ENCODE results near the gene UCK1.

DNA sequence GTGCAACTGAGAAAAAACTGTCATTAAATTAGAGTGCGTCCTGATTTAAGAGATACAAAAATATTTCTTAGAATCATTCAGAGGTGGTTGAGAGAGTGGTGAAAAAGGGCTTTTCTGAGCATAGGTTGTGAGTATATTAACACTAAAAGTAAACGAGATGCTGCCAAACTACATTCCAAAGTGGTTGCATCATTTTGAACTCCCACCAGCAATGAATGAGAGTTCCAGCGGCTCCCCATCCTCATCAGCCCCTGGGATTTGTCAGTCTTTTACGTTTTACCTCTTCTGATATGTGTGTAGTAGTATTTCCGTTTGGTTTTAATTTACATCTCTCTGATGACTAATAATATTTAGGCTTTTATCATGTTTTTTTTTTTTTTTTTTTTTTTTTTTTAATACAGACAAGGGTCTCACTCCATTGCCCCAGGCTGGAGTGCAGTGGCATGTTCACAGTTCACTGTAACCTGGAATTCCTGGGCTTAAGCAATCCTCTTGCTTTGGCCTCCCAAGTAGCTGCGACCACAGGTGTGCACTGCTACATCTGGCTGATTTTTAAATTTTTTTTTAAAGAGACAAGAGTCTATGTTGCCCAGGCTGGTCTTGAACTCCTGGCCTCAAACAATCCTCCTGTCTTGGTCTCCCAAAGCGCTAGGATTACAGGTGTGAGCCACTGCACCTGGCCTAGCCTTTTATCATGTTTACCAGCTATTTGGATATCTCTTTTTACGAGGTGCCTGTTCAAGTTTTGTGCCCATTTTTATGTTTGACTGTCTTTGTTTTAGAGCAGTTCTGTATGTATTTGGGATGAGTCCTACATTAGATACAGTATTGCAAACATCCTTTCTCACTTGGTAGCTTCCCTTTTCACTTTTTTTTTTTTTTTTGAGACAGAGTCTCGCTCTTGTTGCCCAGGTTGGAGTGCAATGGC is 31.2 kb upstream of the UCK1 start:
- TF ChIP-seq, protein P1, sequence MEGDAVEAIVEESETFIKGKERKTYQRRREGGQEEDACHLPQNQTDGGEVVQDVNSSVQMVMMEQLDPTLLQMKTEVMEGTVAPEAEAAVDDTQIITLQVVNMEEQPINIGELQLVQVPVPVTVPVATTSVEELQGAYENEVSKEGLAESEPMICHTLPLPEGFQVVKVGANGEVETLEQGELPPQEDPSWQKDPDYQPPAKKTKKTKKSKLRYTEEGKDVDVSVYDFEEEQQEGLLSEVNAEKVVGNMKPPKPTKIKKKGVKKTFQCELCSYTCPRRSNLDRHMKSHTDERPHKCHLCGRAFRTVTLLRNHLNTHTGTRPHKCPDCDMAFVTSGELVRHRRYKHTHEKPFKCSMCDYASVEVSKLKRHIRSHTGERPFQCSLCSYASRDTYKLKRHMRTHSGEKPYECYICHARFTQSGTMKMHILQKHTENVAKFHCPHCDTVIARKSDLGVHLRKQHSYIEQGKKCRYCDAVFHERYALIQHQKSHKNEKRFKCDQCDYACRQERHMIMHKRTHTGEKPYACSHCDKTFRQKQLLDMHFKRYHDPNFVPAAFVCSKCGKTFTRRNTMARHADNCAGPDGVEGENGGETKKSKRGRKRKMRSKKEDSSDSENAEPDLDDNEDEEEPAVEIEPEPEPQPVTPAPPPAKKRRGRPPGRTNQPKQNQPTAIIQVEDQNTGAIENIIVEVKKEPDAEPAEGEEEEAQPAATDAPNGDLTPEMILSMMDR (IDR thresholded peaks at IDR 0.05; ENCODE audit: low read depth, low read length, poor library complexity, severe bottlenecking): no peak
- TF ChIP-seq EZH2phosphoT487 (IDR thresholded peaks at IDR 0.05; ENCODE audit: borderline replicate concordance, low read length): no peak

Measured in DOHH2 (cell line).